ENCODE data around the gene PDXK.
"Not testable (repeated sequence)": the region's sequence is repeated elsewhere in the genome, so short reads cannot be mapped to it uniquely, and the experiment has no call there.

Gene PDXK

DNA sequence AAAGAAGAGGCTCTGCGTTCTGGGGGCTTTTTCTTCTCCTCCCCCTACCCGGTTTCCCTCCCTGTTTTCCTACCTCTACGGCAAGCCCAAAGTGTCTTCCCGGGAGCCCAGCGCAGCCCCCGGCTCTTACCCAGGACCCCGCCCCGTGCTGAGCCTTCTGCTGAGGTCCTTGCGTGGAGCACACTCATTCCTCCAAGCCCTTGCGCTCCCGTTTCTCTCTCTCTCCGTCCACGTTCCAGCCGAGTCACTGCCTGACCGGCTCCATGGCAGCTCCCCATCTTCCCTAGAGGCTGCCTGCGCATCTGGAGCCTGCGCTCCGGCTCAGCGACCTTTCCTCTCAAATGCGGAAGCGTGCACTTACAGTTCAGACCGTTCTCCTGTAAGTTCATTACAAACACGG, 24.9 kb upstream of the PDXK start:
- no peak overlapping the region for H3K27ac ChIP-seq
- H3K36me3 ChIP-seq: peaks cover 27% of the 10 kb centered on the region

DNA sequence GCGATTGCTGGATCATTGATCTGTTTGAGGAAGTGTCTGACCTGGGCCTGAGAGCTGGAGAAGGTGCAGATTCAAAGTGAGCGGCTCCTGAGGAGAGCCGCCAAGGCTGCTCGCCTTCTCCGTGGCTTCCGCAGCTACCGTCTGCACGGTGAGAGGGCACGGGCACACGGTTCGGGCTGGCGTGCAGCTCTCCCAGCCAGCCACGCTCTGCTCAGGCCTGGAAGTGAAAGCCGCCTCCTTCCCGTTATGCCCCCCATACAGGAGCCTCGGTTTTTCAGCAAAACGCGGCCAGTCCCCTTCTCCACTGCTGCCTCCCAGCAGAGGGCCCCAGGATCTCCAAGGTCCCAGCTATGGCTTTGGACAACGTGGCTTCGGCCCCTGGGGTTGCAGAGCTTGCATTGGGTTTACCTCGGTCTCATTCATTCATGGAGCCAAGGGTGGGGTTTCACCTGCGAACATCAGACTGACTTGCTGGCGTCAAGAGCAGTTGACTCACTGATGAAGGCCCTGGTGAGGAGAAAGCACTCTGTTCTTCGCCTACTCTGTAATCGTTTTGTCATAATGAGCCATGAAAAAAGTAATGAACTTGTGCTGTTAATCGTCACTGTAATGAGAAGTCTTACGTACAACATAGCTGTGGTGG, 24.4 kb upstream of the PDXK start:
- TF ChIP-seq CTCF (IDR thresholded peaks at IDR 0.05): no peak
- Histone ChIP-seq H3K36me3 (peaks cover 27% of the 10 kb centered on the region), H3K4me3 (ENCODE audit: low read depth in 1 of 2, low read length in 1 of 2) (no peak overlapping the region), H3K27ac (no peak overlapping the region), H3K9me3 (no peaks in the 10 kb centered on the region), H3K4me1 (ENCODE audit: control insufficient read depth in 1 of 2, insufficient read depth in 1 of 2, low read depth in 1 of 2, low read length in 1 of 2) (no peaks in the 10 kb centered on the region), H3K27me3 (no peaks in the 10 kb centered on the region)

More for the DNA sequence above, 24.9 kb upstream of the PDXK start:
- H3K4me1 ChIP-seq (ENCODE audit: control insufficient read depth in 1 of 2, insufficient read depth in 1 of 2, low read depth in 1 of 2, low read length in 1 of 2): peaks cover under 1 to 2% of the 10 kb centered on the region in 2 experiments
- TF ChIP-seq CTCF (IDR thresholded peaks at IDR 0.05): no peak
- H3K9me3 ChIP-seq: no peaks in the 10 kb centered on the region
- H3K27me3 ChIP-seq: no peaks in the 10 kb centered on the region
- H3K4me3 ChIP-seq (ENCODE audit: low read depth in 1 of 2, low read length in 1 of 2): no peak overlapping the region

DNA sequence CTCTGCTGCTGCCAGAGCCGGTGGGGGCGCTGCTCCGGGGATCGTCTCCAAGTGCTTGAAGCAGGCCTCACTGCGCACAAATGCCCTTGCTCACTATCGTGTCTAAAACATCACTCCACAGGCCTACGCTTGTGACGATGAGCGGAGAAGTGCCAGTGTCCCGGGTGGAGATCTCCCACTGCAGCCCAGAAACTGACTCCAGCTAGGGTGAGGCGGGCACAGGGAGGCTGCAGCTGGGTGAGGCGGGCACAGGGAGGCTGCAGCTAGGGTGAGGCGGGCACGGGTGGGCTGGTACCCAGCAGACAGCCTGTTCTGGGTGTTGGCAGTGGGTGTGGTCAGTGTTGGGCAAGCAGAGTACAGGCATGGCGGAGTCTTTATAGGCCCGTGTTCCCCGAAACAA, 22.7 kb upstream of the PDXK start:
- no peaks in the 10 kb centered on the region for H3K9me3 ChIP-seq
- H3K36me3 ChIP-seq: peaks cover 16% of the 10 kb centered on the region
- no peaks in the 10 kb centered on the region for H3K27me3 ChIP-seq
- TF ChIP-seq CTCF (IDR thresholded peaks at IDR 0.05): no peak
- H3K4me3 ChIP-seq (ENCODE audit: low read depth in 1 of 2, low read length in 1 of 2): no peak overlapping the region
- H3K27ac ChIP-seq: no peak overlapping the region
- no peaks in the 10 kb centered on the region for H3K4me1 ChIP-seq (ENCODE audit: control insufficient read depth in 1 of 2, insufficient read depth in 1 of 2, low read depth in 1 of 2, low read length in 1 of 2)

- H3K36me3 ChIP-seq: peaks cover 7% of the 10 kb centered on the region
- H3K9me3 ChIP-seq: no peaks in the 10 kb centered on the region
- peaks cover 9% of the 10 kb centered on the region in 2 experiments for H3K4me1 ChIP-seq (ENCODE audit: control insufficient read depth in 1 of 2, insufficient read depth in 1 of 2, low read depth in 1 of 2, low read length in 1 of 2)
- H3K4me3 ChIP-seq (ENCODE audit: low read depth in 1 of 2, low read length in 1 of 2): no peak overlapping the region
- no peak overlapping the region for H3K27ac ChIP-seq
- no peak for TF ChIP-seq CTCF (IDR thresholded peaks at IDR 0.05)
- H3K27me3 ChIP-seq: peaks cover 4% of the 10 kb centered on the region
Observed at GRCh38 chr21:43697758-43698643, 20.9 kb upstream of the PDXK start.

DNA sequence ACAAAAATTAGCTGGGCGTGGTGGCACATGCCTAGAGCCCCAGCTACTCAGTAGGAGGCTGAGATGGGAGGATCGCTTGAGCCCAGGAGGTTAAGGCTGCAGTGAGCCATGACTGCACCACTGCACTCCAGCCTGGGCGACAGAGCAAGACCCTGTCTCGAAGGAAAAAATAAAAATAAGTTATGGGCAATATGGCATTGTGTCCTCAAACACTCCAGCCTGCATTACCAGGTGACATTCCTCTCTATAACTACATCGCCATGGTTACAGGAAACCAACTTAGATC, 19.5 kb upstream of the PDXK start:
- not testable (repeated sequence) for H3K27ac ChIP-seq, H3K27me3 ChIP-seq, H3K9me3 ChIP-seq

GRCh38 chr21:43699933-43700599, 18.9 kb upstream of the PDXK start:
- peaks cover 11 to 13% of the 10 kb centered on the region in 2 experiments for H3K4me1 ChIP-seq (ENCODE audit: control insufficient read depth in 1 of 2, insufficient read depth in 1 of 2, low read depth in 1 of 2, low read length in 1 of 2)
- TF ChIP-seq CTCF (IDR thresholded peaks at IDR 0.05): no peak

More for the DNA sequence above, 19.5 kb upstream of the PDXK start:
- peaks cover 11 to 13% of the 10 kb centered on the region in 2 experiments for H3K4me1 ChIP-seq (ENCODE audit: control insufficient read depth in 1 of 2, insufficient read depth in 1 of 2, low read depth in 1 of 2, low read length in 1 of 2)
- H3K36me3 ChIP-seq; H3K4me3 ChIP-seq (ENCODE audit: low read depth in 1 of 2, low read length in 1 of 2): not testable (repeated sequence)

More at GRCh38 chr21:43699933-43700599, 18.9 kb upstream of the PDXK start:
- Histone ChIP-seq H3K36me3 (peaks cover 4% of the 10 kb centered on the region), H3K27ac (no peak overlapping the region), H3K27me3 (peaks cover 4% of the 10 kb centered on the region), H3K9me3 (no peaks in the 10 kb centered on the region), H3K4me3 (ENCODE audit: low read depth in 1 of 2, low read length in 1 of 2) (no peak overlapping the region)
